Suprapubic skin (tissue), 4 donors: ENCODE measurements around the gene MCEE.

Experiments used
- POLR2A ChIP-seq, 2 donors: fragments of 450-650 bp; IDR thresholded peaks; one replicate each; pipeline ENCODE4 v1.6.1; 2017; ENCODE audit warnings: antibody characterized with exemption in 2 of 2, mild to moderate bottlenecking in 2 of 2, moderate library complexity in 2 of 2
- POLR2AphosphoS5 ChIP-seq, 3 donors: sonication (generic); formaldehyde crosslinking; IDR thresholded peaks; one replicate each; pipeline ENCODE4 v1.6.1; 2017; ENCODE audit warnings: antibody characterized with exemption in 3 of 3

- TF ChIP-seq POLR2A (IDR thresholded peaks at IDR 0.05) (no peak), POLR2AphosphoS5 (IDR thresholded peaks at IDR 0.05) (no peak)
Observed at GRCh38 chr2:71143782-71144181, 13.8 kb upstream of the MCEE start.
